ENCODE measurements around the gene RDX. TPM values are rescaled to one million over a fixed set of nuclear protein-coding genes. Genes with fewer than 3 reads are reported as not detected.
"Not testable (repeated sequence)": the region's sequence is repeated elsewhere in the genome, so short reads cannot be mapped to it uniquely, and the experiment has no call there.

The RDX gene
- total RNA-seq, 1 donor: 8.3 TPM

DNA sequence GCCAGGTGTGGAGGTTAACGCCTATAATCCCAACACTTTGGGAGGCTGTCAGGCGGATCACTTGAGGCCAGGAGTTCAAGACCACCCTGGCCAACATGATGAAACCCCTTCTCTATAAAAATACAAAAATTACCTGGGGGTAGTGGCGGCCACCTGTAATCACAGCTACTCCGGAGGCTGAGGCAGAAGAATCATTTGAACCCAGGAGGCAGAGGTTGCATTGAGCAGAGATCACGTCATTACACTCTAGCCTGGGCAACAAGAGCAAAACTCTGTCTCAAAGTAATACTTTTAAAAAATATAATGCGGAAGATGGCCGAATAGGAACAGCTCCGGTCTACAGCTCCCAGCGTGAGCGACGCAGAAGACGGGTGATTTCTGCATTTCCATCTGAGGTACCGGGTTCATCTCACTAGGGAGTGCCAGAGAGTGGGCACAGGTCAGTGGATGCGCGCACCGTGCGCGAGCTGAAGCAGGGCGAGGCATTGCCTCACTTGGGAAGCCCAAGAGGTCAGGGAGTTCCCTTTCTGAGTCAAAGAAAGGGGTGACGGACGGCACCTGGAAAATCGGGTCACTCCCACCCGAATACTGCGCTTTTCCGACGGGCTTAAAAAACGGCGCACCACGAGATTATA is 87.6 kb downstream of the RDX start:
- not testable (repeated sequence) for DNase-seq (ENCODE audit: low read depth in 2 of 3, low spot score in 2 of 3)

DNA sequence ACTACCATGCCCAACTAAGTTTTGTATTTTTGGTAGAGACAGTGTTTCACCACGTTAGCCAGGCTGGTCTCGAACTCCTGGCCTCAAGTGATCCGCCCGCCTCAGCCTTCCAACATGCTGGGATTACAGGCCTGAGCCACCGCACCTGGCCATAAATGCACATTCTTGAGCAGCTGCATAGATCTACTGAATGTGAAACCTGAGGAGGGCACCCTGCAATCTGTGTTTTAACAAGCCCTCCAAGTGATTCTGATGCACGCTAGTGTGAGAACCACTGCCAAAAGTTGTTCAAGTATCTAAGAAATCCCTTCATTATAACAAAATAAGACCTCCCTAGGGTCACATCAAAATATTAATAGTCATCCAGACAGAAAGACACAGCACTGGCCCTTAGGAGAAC is 89.3 kb downstream of the RDX start:
- no peak for DNase-seq (ENCODE audit: low read depth in 2 of 3, low spot score in 2 of 3)

DNA sequence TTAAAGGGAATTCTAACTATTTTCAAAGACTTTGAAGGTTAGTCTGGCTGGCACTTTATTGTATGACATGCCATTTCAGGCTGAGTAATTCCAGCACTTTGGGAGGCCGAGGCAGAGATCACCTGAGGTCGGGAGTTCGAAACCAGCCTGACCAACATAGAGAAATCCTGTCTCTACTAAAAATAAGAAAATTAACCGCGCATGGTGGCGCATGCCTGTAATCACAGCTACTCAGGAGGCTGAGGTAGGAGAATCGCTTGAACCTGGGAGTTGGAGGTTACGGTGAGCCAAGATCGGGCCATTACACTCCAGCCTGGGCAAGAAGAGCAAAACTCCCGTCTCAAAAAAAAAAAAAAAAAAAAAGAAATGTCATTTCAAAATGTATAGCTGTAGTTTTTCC is 95.6 kb downstream of the RDX start:
- DNase-seq (ENCODE audit: low read depth in 2 of 3, low spot score in 2 of 3): no peak

DNA sequence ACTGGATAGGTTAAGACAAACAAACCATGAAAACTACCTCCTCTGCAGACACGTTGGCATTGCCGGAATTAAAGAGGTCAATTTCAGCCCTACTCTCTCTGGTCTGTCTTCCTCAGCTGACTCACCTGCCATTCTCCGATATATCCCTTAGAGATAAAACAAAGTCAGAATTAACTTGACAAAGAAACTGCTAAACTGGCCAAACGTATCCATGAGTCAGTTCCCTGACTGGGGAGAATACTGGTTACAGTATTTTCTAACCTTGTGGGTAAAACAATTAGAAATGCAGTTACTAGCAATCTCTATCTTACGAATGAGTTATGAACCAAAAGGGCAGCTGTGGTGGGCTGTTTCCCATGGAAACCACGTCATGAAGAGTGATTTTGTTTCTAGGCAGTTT is 96.2 kb downstream of the RDX start:
- DNase-seq (ENCODE audit: low read depth in 2 of 3, low spot score in 2 of 3): no peak

DNA sequence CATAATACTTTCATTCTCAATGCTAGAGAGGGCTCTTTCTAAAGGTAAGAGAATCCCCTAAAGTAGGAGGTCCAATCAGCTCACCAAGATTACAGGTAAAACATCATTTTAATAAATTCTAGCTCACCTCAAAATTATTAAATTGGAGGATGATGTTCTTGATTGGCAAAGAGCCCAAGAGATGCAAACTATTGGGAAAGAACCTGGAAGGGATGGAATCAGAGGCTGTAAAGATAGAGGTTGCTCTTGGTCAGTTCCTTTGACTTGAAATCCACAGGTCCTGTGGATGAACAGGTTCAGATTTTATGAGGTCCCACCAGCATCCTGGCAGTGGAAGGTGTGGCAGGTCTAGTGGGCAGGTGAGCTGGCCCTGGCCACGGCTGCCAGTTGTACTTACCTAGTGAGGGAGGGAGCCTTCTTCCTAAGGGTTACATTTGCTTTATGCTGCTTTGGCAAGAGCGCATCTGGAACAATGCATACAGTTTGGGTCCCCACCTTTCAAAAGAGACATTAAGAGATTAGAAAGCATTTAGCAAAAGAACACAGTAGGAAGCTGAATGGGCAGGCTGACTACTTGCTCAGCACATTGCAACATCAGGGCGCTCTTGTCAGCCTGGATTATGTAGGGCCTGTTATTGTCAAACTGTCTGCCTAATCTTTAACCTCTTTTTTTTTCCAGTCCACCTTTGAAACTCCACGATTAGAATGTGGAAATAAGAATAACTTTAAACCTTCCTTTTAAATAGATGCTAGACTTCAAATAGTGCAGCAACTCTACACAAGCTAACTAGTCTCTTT is 97.0 kb downstream of the RDX start:
- no peak for DNase-seq (ENCODE audit: low read depth in 2 of 3, low spot score in 2 of 3)

DNA sequence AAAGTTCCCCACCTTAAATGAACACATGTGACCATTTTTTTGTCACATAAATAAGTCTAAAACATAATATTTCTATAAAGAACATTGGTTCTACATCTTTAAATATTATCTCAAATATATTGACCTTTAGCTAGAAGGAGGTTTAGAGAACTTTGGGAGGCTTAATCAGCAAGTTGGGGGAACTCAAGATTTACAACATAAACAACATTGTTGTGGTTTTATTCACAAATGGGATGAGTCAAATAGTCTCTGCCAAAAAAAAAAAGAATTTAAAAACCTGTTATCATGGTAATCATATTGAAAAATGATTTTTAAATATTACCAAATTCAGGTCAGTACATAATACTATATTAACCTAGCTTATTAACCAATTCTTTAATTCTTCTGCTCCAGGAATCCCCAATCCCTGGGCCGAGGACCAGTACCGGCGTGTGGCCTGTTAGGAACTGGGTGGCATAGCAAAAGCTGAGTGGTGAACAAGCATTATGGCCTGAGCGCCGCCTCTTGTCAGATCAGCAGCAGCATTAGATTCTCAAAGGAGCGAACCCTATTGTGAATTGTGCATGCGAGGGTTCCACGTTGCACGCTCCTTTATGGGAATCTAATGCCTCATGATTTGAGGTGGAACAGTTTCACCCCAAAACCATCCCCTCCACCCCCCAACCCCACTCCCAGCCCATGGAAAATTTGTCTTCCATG is 98.2 kb downstream of the RDX start:
- DNase-seq (ENCODE audit: low read depth in 2 of 3, low spot score in 2 of 3): no peak

DNA sequence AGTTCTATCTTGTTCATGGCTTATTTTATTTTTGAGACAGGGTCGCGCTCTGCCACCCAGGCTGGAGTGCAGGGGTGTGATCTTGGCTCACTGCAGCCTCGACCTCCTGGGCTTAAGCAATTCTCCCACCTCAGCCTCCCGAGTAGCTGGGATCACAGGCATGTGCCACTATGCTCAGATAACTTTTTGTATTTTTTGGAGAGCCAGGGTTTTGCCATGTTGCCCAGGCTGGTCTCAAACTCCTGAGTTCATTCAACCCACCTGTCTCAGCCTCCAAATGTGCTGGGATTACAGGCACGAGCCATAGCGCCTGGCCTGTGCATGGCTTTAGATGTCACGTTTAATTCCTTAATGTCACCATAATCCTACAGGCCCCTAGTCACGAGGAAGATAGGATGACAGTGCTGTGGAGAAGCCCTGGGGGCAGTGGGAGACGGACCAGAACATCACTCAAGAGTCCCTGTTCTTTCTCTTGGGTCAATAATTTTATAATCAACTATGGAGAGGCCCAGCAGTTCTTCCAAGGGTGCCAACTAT is 99.5 kb downstream of the RDX start:
- DNase-seq (ENCODE audit: low read depth in 2 of 3, low spot score in 2 of 3): no peak

DNA sequence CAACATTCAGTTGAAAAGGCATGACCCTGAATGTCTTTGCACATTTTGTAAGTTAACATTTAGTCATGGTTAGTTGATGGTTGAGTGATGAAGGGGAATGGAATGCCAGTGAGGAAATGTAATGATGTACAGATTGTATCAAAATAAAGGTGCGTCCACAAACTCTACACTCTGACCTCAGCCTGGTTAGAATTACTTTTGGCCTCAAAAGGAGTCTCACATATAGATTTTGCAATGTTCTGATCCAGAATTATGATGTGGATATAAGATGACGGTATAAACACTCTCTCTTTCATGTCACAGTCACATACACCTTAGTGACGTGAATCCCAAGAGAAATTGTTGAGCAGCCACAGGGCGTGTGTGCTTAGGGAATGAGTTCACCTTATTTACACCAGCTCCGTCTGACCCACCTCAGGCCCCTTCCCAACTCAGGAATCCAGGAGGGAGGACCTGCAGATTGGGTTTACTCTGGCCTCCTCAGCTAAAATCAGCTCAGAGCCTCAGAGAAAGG is 100.1 kb downstream of the RDX start:
- DNase-seq (ENCODE audit: low read depth in 2 of 3, low spot score in 2 of 3): no peak

DNA sequence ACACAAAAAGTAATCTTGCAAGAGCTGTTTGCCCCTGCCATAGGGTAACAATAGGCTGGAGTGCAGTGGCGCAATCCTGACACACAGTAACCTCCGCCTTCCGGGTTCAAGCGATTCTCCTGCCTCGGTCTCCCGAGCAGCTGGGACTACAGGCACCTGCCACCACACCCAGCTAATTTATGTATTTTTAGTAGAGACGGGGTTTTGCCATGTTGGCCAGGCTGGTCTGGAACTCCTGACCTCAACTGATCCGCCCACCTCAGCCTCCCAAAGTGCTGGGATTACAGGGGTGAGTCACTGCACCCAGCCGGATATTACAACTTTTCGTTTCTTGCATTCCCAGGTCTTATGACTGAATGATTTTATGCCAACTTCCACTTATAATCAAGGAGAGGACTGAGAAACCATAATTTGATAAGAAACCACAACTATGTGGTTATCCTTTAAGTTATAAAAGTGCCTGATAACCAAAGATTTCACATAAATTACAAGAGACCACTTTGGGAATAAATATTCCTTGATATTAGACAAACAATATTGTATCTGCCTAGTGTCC is 102.1 kb downstream of the RDX start:
- not testable (repeated sequence) for DNase-seq (ENCODE audit: low read depth in 2 of 3, low spot score in 2 of 3)

DNA sequence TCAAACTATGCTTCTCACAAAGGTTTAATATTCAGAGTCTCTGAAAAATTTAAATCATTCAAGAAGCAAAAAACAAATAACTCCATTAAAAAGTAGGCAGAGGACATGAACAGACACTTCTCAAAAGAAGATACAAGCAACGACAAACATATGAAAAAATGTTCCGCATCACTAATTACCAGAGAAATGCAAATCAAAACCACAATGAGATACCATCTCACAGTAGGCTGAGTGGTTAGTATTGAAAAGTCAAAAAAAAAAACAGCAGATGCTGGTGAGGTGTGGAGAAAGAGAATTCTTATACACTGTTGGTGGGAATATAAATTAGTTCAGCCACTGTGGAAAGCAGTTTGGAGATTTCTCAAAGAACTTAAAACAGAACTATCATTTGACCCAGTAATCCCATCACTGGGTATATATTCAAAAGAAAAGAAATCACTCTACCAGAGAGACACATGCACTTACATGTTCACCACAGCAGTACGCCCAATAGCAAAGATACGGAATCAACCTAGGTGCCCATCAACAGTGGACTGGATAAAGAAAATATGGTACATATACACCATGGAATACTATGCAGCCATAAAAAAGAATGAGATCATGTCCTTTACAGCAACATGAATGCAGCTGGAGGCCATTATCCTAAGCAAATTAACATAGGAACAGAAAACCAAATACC is 103.7 kb downstream of the RDX start:
- peak in 1 of 3 donors; percentile 21 for DNase-seq (ENCODE audit: low read depth in 2 of 3, low spot score in 2 of 3)

DNA sequence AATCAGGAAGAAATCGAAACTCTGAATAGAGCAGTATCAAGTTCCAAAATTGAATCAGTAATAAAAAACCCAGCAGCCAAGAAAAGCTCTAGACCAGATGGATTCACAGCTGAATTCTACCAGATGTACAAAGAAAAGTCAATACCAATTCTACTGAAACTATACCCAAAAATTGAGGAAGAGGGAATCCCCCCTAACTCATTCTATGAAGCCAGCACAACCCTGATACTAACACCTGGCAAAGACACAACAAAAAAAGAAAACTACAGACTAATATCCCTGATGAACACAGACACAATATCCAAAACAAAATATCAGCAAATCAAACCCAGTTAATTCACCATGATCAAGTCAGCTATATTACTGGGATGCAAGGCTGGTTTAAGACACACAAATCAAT is 105.5 kb downstream of the RDX start:
- no peak for DNase-seq (ENCODE audit: low read depth in 2 of 3, low spot score in 2 of 3)

DNA sequence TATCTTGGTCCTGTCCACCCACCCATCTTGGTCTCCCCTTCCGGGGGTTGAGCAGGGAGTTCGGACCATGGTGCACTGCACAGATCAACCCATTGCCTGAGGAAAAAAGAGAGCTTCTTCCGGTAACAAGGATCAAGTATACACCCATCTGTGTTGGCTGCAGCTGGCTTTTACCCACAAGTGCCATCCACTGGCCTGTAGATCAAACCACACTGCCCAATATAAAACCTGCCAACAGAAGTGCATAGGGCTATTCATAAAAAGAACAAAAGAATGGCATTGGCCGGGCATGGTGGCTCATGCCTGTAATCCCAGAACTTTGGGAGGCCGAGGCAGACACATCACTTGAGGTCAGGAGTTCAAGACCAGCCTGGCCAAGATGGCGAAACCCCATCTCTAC is 108.7 kb downstream of the RDX start:
- DNase-seq (ENCODE audit: low read depth in 2 of 3, low spot score in 2 of 3): no peak

DNA sequence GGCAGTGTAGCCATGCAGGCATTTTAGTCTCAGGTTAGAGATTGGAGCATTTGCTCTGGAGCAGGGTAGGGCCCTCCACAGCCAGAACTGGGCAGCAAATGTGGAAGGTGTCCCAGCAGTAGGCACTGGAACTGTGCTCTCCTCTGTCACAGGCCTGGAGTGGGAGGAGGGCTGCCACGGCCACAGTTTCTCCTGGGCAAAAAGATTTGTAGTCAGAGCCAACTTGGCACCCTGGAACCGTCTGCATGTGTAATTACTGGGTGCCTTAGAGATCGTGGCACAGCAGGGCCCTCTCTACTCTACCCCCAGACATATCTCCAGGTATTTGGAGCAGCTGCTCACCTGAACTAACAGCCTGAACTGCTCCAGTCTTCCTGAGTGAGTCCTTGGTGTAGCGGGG is 109.5 kb downstream of the RDX start:
- no peak for DNase-seq (ENCODE audit: low read depth in 2 of 3, low spot score in 2 of 3)

DNA sequence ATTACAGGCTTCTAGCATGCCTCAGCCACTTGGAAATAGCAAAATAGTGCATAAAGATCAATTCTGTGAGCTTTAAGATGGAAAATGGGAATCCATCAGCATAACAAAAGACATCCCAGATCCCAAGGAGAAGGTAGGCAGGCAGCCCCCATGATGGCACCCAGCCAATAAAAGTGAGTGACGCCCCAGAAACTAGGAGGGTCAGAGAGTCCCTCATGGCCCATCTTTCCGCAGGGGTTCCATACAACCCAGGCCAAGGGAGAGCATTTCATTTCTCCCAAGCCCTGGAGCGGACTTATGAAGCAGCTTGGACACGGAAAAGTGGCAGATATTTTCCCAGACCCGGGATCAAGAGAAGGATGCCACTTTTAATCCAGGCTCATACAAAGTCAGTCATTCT is 110.0 kb downstream of the RDX start:
- no peak for DNase-seq (ENCODE audit: low read depth in 2 of 3, low spot score in 2 of 3)

DNA sequence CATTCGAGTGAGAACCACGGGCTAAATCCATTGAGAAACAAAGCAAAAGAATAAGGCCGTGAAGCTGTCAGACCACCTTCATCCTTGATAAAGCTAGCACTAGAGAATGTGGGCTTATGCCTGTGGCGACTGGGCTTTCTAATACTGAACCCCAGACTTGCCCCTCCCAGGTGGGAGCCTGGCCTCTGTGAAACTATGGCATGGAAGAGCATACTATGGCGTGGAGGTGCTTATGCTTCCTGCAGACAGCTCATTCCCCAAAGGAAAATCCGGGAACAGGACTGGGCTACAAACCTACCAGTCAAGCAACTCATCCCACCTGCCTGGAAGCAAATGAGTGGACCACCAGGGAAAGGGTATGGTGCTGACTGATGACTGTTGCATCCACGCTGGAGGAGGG is 110.8 kb downstream of the RDX start:
- no peak for DNase-seq (ENCODE audit: low read depth in 2 of 3, low spot score in 2 of 3)

DNA sequence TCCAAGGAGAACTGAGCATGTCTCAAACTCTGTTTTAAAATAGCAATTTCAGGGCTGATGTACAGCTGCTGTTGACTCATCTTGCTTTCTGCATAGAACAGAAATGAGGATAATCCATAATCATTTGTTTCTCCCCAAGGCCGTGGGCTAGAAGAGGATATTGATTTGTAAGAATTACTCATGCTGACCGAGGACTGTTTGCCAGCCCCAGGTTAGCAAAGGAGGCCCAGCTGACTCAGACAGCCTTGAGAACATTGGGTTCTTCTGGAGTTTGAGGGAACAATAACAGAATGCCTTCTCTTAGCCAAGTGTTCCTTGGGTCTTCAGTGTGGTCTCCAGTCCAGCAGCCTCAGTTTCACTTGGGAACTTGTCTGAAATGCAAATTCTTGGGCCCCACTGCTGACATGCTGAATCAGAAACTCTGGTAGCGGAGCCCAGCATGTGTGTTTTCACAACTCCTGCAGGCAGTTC is 111.3 kb downstream of the RDX start:
- no peak for DNase-seq (ENCODE audit: low read depth in 2 of 3, low spot score in 2 of 3)

DNA sequence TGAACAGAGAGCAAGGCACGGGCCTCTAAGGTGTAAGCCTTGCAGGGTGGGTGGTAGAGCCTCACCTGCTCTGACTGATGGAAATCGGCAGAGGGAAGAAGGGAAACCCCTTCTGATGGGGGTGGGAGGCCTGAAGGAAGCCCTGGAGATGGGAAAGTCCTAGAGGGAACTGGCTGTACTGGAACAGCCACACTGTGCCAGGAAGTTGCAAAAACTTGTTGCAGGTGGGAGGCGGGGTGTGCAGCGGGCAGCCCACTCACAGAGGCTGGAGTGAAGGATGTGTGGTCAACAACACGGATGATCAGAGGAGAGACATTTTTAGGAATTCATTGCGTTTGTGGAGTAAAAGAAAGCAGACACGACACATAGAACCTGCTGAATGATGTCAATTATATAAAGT is 112.0 kb downstream of the RDX start:
- DNase-seq (ENCODE audit: low read depth in 2 of 3, low spot score in 2 of 3): no peak

DNA sequence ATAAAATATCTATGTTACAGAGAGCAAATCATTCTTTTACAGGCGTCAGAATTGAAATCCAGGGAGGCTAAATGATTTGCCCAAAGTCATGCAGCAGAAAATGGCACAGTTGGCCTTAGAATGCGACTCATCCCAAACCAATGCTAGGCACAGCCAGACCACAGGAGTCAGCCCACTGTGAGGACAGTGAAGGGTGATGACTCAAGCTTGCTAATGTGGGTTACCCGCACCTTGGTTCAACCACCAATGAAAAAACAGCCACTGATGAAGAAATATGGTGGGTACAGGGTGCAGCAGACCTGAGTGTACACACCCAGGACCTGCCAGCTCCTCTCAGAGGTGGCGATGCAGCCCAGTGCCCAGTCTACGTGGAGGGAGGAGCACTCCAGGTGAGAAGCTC is 113.5 kb downstream of the RDX start:
- DNase-seq (ENCODE audit: low read depth in 2 of 3, low spot score in 2 of 3): no peak

DNA sequence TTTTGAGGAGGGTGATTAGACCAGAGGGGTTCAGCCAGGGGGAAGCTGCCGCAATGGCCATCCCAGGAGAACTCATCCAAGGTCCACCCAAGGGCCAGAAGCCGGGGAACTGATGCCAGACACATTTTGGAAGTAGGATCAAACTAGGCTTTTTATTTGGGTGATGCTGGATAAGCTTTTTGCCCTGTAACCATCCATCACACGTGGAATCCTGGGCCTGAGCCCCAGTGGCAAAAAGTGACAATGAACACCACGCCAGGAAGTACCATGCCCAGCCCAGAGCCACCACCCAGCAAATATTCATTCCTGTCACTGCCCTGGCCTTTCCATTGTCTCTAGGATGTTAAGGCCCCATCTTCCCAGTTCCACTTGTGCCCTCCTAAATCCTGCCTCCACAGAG is 117.3 kb downstream of the RDX start:
- no peak for DNase-seq (ENCODE audit: low read depth in 2 of 3, low spot score in 2 of 3)

DNA sequence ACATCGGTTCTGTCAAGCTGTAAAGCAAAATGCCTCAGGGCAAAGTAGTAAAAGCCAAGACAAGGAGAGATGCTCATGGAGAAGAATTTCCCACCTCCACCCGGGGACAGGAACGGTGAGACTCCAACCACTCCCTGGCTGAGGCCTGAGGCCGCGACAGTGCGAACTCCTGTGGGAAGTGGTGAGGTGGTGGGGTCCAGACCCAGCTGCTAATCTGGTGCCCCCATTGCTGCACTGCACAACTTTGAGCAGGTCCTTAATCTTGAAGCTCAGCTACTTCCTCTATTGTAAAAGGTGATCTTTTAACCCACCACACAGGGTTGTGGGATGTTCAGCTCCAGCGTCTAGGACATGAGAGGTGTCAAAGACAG is 119.3 kb downstream of the RDX start:
- DNase-seq (ENCODE audit: low read depth in 2 of 3, low spot score in 2 of 3): peak in 1 of 3 donors; percentile 60

Data from hematopoietic multipotent progenitor cell (in vitro differentiated cells).